Measurements from ENCODE around the gene ATG7.

ATG7 gene

GRCh38 chr3:11529281-11529680 lies 257.1 kb downstream of the ATG7 start:
- H3K4me2 ChIP-seq (ENCODE audit: low read depth, low read length, poor library complexity, severe bottlenecking), result no peak overlapping the region
- no peak overlapping the region for H3K9ac ChIP-seq (ENCODE audit: low read length)
- H2AFZ ChIP-seq (ENCODE audit: low read depth, low read length, severe bottlenecking), result no peak overlapping the region
- H3K9me2 ChIP-seq (replicated peaks; ENCODE audit: insufficient read depth, low read length), result no peaks in the 10 kb centered on the region
- no peaks in the 10 kb centered on the region for H4K20me1 ChIP-seq (ENCODE audit: low read depth, low read length)
- H3K36me3 ChIP-seq (ENCODE audit: low read length), result no peaks in the 10 kb centered on the region
- TF ChIP-seq CTCF (IDR thresholded peaks at IDR 0.05; ENCODE audit: insufficient read depth, low read length, poor library complexity, severe bottlenecking) (no peak), EZH2phosphoT487 (conservative IDR thresholded peaks at IDR 0.05; ENCODE audit: low read length) (no peak)
- H3K4me3 ChIP-seq (ENCODE audit: insufficient read depth, low read length, poor library complexity, severe bottlenecking), result no peak overlapping the region
- no peaks in the 10 kb centered on the region for H3F3A ChIP-seq (ENCODE audit: insufficient read depth)
- H3K27me3 ChIP-seq (ENCODE audit: low read length), result no peaks in the 10 kb centered on the region
- H3K79me2 ChIP-seq (ENCODE audit: insufficient read depth, low read length), result no peaks in the 10 kb centered on the region
- H3K27ac ChIP-seq (ENCODE audit: low read depth, low read length), result no peak overlapping the region
- H3K9me3 ChIP-seq (ENCODE audit: insufficient read depth, low read length), result no peaks in the 10 kb centered on the region

GRCh38 chr3:11530153-11530721 lies 258.0 kb downstream of the ATG7 start:
- TF ChIP-seq CTCF (IDR thresholded peaks at IDR 0.05; ENCODE audit: insufficient read depth, low read length, poor library complexity, severe bottlenecking) (no peak), EZH2phosphoT487 (conservative IDR thresholded peaks at IDR 0.05; ENCODE audit: low read length) (no peak)
- H4K20me1 ChIP-seq (ENCODE audit: low read depth, low read length), result no peaks in the 10 kb centered on the region
- no peaks in the 10 kb centered on the region for H3K79me2 ChIP-seq (ENCODE audit: insufficient read depth, low read length)
- H2AFZ ChIP-seq (ENCODE audit: low read depth, low read length, severe bottlenecking), result no peak overlapping the region
- H3K4me3 ChIP-seq (ENCODE audit: insufficient read depth, low read length, poor library complexity, severe bottlenecking), result no peak overlapping the region
- no peaks in the 10 kb centered on the region for H3K36me3 ChIP-seq (ENCODE audit: low read length)
- H3F3A ChIP-seq (ENCODE audit: insufficient read depth), result no peaks in the 10 kb centered on the region
- no peaks in the 10 kb centered on the region for H3K9me3 ChIP-seq (ENCODE audit: insufficient read depth, low read length)
- no peak overlapping the region for H3K4me2 ChIP-seq (ENCODE audit: low read depth, low read length, poor library complexity, severe bottlenecking)
- no peak overlapping the region for H3K27ac ChIP-seq (ENCODE audit: low read depth, low read length)
- H3K9me2 ChIP-seq (replicated peaks; ENCODE audit: insufficient read depth, low read length), result no peaks in the 10 kb centered on the region
- H3K27me3 ChIP-seq (ENCODE audit: low read length), result no peaks in the 10 kb centered on the region
- no peak overlapping the region for H3K9ac ChIP-seq (ENCODE audit: low read length)

- no peaks in the 10 kb centered on the region for H3K9me3 ChIP-seq (ENCODE audit: insufficient read depth, low read length)
- TF ChIP-seq EZH2phosphoT487 (conservative IDR thresholded peaks at IDR 0.05; ENCODE audit: low read length), result no peak
- no peak for TF ChIP-seq CTCF (IDR thresholded peaks at IDR 0.05; ENCODE audit: insufficient read depth, low read length, poor library complexity, severe bottlenecking)
Measured at GRCh38 chr3:11532931-11533391, 260.8 kb downstream of the ATG7 start.

More at GRCh38 chr3:11532931-11533391, 260.8 kb downstream of the ATG7 start:
- Histone ChIP-seq H3F3A (ENCODE audit: insufficient read depth) (no peaks in the 10 kb centered on the region), H3K4me3 (ENCODE audit: insufficient read depth, low read length, poor library complexity, severe bottlenecking) (no peak overlapping the region), H4K20me1 (ENCODE audit: low read depth, low read length) (no peaks in the 10 kb centered on the region), H3K9me2 (replicated peaks; ENCODE audit: insufficient read depth, low read length) (no peaks in the 10 kb centered on the region), H3K27ac (ENCODE audit: low read depth, low read length) (no peak overlapping the region), H2AFZ (ENCODE audit: low read depth, low read length, severe bottlenecking) (no peak overlapping the region), H3K79me2 (ENCODE audit: insufficient read depth, low read length) (no peaks in the 10 kb centered on the region), H3K27me3 (ENCODE audit: low read length) (no peaks in the 10 kb centered on the region), H3K9ac (ENCODE audit: low read length) (no peak overlapping the region), H3K36me3 (ENCODE audit: low read length) (no peaks in the 10 kb centered on the region), H3K4me2 (ENCODE audit: low read depth, low read length, poor library complexity, severe bottlenecking) (no peak overlapping the region)

Data from SU-DHL-6 (cell line).